Measurements from ENCODE around the gene RINT1.

GRCh38 chr7:105487579-105488571 is 44.1 kb upstream of the RINT1 start:
- no peak for TF ChIP-seq POLR2A (IDR thresholded peaks at IDR 0.05; ENCODE audit: low read length)
- no peak for TF ChIP-seq EP300 (IDR thresholded peaks at IDR 0.05)
- peak; percentile 67 for TF ChIP-seq CTCF (IDR thresholded peaks at IDR 0.05)
- TF ChIP-seq MAX (IDR thresholded peaks at IDR 0.05): no peak
- TF ChIP-seq MYC (IDR thresholded peaks at IDR 0.05; ENCODE audit: borderline replicate concordance, low read length): no peak
